Effector CD8-positive, alpha-beta T cell (primary cell): ENCODE measurements around the gene NR3C2.

Experiments
- DNase-seq: peaks from one replicate; lab custom pipeline; 2025; lab: John Stamatoyannopoulos, UW

The NR3C2 gene

DNA sequence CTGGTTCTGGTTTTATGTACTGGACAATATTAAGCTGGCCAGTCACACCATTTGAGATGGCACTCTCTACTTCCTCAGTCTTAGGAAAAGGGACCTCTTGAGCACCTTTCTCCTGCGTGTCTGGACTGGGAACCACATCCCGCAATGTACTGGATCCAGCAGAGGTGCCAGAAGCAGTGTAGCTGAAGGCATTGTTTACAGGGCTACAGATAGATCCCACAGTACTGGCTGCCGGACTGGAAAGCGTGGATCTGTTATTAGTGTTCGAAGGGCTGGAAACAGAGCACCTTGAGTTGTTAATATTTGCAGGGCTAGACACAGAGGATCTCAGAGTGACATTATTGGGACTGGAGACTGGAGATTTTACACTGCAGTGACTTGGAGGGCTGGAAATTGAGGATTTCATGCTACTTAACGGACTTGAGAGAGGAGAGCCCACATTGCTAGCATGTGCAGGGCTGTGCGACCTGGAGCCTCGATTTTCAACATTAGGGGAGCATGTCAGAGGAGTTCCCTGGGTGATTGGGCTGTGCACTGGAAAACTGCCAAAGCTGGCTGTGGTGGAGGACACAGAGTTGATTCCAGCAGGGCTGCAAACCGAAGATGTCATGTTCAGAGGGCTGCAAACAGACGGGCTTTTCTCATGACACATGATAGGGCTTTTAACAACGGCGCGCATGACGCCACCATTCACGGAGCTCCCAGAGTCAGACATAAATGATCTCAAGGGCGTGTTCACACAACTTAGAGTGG is 6.4 kb downstream of the NR3C2 start:
- DNase-seq: no peak

DNA sequence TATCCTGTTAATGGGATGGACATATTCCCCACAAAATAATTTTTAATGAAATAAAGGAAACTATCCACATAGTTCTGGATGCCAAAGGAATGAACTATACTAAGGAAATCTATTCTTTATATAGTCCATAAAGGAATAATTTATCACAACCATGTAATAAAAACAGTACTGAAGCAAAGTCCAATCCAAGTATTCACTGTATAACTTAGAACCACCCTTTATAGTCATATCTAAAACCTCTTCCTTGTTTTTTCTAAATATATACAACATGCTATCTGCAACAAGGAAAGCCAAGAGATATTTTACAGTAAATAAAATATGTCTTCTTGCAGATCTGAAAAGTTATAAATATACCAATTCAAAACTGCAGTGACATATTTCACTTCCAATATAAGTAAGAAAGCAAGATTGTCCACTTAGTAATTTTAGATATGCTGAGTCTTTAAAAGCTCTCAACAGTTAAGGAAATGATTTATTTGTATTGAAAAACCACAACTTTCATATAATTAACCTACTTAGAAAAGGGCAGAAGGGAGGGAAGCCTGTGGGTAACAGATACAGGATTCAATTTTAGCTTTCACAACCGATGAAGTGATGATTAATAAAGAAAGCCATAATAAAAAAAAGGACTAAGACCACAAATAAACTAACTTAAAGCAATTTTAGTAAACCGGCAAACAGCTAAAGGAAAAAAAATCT is 8.0 kb downstream of the NR3C2 start:
- no peak for DNase-seq

DNA sequence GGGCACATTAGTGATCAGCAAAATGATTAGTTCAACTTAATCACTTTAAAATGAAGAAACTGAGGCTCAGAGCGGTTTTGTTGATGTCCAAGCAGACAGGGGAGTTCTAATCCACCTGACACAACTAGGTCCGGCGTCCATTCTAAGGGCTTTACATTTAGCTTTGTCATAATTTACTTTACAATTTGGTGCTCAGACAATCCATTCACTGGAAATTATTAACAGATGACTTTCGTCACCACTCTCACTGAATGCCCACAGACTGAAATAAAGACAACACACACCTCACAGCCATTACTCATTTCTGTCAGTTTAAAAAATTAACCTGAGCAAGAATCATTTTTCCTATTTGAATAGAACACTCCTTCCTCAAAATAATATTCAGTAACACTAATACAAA is 10.8 kb downstream of the NR3C2 start:
- no peak for DNase-seq

DNA sequence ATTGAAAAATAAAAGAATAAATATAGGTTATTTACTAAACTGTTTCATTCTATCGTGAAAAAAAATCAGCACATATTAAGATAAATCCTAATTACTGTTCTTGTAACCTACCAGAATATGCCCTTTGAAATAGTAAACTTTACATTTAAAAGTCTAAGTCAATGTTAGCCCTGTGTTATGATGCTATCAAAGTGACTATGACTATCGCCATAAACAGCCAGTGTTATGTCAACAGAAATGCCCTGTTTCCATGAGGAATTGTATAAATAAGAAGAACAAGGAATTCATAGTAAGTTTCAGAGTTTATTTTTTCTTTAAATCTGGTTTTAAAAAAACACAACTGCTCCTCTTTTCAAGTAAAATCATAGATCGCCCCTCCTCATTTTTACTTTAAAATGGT is 11.4 kb downstream of the NR3C2 start:
- DNase-seq: no peak

DNA sequence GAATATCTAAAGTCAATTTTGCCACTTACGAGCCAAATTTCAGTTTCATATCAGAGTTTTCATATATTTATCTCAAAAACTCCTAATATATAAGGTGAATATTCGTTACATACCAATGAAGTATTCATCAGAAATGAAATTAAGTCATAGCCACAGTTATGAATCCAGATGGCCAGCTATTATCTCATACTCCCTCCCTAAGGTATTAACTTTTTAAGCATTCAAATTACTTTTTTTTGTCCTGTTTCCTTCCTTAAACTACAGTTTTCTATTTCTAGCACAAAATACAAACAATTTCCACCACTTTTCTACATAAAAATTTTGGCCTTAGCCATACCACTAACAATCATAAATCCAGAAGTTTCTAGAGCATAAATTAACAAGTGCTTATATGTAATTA is 13.0 kb downstream of the NR3C2 start:
- no peak for DNase-seq

DNA sequence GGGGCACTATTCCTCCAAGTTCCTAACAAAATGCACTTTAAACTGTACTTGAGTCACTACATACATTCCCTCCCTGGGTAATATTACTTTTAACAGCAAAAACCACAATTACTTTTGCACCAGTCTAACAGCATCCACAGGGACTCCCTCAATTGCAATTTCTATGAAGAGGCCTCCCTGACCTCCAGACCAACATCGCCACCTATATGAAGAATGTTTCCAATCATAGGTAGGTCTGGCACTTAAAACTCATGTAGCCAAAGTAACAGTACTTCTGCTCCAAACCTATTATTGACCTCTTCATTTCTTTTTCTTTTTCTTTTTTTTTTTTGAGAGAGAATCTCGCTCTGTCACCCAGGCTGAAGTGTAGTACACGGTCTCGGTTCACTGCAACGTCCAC is 15.6 kb downstream of the NR3C2 start:
- DNase-seq: no peak

DNA sequence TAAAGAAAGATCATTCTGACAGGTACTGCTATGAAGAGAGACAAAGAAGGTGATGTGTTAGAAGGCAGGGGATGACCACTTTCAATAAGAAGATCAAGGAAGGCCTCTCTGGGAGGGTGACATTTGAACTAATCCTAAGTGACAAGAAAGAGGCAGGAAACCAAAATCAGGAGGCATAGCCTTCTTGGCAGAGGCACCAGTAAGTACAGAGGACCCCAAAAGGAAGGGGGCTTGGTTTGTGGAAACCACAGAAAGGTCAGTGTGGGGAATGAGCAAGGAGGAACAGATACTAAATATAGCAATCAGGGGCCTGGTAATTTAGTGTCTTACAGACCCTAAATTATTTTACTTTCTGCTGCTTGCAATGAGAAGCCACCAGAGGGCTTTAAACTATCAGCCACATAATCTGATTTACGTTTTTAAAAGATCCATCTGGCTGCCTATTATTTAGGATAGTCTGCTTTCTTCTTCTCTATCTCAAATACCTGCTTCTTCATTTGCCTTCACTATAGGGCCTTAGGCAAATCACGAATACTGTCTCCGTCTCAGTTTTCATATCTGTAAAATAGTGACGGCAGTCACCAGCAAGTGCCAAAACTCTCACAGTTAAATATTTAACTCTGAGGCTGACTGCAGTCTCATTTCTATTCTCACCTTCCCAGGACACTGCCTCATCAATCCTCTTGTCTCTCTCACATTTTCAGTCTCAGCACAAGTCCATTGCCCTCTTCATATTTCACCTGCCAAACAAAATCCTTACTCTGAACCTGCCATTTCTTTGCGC is 16.7 kb downstream of the NR3C2 start:
- no peak for DNase-seq

DNA sequence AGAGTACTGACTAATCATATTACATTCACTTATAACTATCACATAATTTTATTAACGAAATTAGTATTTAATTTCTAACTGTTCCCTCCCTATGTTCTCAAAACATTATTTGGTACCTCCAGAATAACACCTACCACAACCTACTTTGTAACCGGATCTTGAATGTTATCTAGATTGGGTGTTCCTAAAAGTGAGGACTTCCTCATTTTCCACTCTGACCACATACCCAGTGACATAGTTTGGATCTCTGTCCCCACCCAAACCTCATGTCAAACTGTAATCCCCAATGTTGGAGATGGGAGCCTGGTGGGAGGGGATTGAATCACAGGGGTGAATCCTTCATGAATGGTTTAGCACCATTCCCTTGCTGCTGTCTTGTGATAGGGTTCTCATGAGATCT is 21.8 kb downstream of the NR3C2 start:
- DNase-seq: no peak

DNA sequence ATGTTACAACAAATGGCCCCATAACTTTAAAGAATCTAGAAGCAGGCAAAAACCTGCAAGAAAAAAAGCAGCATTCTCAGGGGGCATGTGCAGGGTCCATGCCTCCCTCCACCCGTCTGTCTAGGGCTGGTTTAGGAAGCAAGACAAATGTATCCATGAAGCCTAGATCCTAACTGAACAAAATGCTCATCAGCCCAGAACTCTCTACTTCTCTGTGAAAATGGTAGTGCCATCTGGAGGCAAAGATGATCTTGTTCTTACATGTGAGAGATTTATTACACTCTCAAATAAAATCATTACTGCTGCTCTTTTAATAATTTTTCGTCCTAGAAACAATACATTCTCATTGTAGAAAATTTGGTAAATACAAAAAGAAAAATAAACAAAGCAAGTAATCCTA is 26.7 kb downstream of the NR3C2 start:
- no peak for DNase-seq

DNA sequence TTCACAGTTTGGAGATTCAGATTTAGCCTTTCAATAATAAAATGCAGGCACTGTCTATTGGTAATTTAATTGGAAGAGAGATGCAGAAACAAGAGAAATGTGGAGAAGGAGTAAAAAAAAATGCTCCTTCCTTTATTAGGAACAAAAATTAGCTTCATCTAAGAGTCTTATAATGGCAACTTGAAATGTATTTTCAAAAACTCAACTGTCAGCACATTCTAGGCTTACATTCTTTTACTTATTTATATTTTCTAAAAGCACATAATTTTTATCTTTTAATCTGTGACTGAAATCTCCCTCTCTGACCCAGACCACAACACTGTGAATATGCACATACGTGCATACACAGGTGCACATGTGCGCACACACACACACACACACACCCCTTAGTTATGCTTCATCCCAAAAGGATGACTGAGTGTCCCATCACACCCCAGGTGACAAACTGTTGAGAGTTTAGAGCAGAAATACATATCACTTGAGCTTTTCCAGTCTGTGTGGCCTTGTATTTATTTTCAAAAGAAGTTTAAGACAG is 29.7 kb downstream of the NR3C2 start:
- DNase-seq: no peak

DNA sequence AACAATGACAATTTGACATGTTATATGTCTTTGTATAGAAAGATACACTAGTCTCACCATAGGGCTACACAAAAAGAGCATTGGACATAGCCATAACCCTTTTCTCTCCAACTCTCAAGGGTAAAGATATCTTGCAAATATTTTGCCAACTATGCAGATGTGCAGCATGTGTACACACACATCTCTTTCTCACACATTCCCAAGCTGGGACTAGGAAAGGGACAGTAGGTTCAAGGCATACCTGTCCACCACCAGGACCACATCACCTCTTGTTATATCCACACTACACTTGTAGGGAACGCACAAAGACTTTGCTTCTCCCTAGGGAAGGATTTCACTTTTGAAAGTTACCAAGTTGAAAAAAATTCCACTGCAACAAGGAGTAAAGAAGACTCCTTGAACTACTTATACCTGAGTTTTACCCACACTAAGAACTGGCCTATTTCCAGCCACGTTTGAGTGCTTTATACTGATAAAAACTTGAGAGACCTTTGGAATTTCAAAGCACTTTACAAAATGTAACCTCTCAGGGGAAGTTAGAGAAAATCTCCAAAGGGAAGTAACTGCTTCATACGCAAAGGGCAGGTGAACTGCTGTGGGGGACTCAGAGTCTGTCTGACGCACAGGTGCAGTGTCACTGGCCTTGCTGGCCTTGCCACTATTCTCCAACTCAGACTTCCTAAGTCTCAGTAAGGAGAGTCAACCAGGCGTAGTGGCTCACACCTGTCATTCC is 36.9 kb downstream of the NR3C2 start:
- DNase-seq: no peak

DNA sequence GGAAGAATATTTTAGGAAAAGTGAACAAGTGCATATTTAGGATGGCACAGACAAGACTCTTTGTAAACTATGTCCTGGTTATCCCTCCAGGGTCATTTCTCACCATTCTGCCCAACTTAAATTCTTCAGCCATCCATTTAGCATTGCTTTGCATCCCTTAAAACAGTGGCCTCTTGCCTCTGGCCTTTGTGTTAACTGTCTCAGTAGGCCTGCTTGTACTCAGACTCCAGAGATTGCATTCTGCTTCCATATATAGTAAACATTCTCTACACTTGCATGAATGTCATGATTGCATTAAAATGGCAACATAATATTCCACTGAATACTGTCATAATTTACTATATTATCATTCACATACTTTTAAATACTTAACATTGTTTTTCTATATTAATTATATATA is 43.2 kb downstream of the NR3C2 start:
- no peak for DNase-seq

DNA sequence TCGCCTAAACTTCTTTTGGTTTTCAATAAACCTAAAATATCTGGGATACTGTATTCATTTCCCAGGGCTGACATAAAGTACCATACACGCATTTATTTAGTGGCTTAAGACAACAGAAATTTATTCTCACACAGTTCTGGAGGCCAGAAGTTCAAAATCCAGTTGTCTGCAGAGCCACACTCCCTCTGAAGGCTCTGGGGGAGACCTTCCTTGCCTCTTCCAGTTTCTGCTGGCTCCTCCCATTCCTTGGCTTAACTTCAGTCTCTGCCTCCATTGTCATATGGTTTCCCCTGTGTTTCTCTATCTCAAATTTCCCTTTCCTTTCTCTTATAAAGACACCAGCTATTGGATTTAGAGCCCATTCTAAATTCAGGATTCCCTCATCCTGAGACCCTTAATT is 44.4 kb downstream of the NR3C2 start:
- DNase-seq: no peak

DNA sequence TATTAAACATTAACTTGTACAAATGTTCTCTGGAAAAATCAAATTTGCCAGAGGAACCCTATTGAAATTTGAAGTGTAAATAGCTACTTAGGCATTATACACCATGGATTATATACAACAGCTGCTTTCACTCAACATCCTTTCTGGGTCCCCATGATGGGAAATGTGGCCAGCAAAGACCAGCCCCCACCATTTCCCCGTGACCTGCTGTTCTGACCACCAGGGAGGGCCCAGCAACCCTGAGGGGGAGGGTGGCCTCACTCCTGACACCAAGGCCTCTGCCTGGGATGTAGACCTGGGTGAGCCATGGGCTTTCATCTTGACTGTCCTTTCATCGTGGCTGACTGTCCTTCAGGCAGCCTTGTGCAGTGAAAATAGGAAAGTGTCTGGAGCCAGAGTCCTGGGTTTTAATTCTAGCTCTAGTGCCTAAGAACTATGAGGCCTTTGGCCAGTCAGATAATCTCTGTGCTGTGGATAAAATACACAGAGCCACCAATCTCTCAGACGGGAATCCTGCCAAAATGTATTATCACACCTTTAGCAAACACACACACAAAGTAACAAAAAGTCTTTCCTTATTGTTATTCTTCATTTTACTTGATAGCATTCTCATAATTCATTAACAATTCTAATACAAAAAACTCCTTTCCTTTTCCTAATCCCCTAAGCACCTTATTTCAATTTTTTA is 45.1 kb downstream of the NR3C2 start:
- no peak for DNase-seq

DNA sequence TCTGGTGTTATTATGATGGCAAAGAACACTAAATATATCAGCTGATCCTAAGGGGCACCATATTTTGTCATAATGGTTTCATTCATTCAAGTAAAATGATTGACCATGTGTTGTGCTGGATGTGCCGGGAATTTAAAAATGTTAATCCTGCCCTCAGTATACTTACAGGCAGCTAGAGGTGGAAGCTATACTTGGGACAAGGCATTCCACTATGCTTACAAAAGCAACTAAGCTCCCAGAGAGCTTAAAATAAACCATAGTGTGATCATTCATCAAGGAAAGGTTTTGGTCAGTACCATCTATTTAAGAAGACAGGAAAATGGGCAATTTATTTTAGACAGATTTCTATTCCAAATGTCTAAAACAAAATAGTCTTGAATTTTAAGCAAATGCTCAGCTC is 46.4 kb downstream of the NR3C2 start:
- DNase-seq: no peak

DNA sequence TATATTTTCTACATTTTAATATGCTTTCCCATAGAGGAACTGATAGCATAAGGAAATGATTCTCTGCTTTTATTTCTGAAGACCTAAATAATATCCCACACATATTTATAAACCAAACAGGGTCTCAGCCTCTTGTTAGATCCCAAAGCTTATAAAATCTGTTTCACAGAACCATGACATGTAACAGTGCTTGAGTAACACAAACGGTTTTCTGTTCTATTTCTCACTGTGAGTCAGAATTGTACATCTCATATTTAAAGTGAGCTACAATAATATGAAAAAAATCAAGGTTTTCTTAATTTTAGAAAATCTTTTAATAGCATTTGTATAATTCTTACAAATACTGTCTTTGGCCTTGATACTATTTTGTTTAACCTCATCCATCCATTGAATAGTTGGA is 51.2 kb downstream of the NR3C2 start:
- no peak for DNase-seq

DNA sequence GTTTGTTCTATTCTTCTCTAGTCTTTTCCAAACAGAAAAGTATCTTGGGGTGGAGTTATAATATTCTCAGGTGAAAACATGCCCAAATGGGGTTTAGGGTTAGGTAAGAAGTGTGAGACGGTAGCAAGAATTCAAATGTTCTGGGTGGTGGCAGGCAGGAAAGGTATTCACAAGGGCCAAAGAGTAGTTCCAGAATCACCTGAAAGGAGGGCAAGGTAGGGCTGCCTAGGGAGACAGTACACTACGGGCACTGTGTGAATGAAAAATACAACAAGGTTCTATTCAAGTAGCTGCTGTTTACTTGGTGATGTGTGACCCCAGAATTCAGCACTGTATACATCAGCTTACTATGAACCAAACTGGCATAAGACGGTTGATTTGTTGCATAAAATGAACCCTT is 51.9 kb downstream of the NR3C2 start:
- no peak for DNase-seq

DNA sequence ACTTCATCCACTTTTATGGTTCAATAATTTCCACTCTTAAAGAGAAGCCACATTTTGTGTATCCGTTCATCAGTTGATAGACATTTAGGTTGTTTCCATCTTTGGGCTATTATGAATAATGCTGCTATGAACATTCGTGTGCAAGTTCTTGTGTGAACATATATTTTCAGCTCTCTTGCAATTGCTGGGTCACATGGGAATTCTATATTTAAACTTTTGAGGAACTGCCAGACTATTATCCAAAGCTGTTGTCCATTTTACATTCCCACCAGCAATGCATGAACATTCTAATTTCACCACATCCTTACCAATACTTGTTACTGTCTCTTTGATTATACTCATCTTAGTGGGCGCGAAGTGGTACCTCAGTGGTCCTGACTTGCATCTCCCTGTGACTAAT is 61.9 kb downstream of the NR3C2 start:
- DNase-seq: no peak

DNA sequence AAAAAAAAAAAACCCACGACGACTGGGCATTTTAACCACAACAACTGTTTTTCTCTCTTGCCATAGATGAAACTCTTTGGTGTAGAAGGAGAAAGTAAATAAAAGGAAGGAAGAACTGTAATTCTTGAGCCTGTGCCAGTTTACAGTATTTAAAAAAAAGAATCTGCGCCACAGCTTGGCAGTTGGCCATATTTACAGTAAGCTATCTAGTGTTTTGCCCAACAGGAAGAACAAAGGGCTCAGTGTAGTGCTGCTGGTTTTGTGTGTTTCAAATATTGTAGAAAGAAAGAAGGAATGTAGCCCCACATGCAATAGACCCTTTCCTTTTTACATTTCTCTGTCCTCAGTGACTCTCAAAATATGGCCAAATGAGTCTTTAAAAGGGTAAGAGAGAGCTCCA is 66.1 kb downstream of the NR3C2 start:
- DNase-seq: peak; percentile 17

DNA sequence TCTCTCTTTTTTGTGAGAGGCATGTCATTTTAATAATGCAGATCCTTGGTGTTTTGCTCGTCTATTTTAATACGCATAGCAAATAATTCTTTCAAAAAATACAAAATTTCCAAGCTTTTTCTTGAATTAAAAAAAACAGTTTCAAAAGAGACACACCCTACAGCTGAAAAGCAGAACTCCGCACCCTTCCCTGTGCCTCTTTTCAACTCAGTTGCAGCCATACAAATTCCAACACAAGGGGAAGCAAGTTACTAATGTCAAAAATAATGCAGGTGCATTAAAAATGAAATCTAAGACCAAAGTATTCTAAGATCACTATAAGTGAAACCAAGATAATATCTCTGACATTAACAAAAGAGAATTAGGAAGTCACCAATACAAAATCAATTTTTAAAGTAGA is 66.6 kb downstream of the NR3C2 start:
- DNase-seq: no peak

DNA sequence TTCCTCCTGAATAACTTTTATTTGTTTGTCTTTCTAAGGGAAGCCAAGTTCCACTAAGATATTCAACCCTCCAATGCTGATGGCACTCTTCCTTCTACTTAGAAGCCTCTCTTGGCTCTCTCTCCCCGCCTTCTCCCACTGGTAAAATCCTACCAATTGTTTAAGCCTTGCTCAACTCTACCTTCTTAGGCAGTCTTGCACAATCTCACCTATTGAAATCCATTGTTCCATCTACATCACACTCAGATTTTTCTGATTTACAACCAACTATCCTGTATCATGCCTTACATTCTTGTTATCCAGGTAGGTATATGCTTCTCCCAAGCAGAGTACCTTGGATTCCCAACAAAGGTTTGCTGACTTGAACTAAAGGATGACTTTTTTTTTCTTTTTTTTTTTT is 69.1 kb downstream of the NR3C2 start:
- DNase-seq: no peak

DNA sequence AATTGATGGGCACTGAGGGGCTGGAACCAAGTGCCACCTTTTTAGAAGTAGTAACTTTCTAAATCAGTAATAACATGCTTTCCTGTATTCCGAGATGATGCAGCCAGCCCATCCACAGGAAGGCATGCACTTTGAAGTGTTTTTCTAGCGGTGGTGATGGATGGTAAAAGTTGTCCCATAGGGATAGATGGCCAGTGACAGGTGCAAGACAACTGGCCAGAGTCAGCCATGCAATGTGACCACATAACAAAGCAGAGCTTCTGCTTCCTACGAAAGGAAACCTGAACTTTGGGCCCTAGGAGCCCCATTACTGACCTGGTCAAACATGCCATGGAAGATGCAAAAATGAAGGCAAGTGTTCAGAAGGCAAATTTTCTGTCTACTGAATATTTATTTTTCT is 72.3 kb downstream of the NR3C2 start:
- DNase-seq: no peak
